ENCODE data around the gene PRF1.

DNA sequence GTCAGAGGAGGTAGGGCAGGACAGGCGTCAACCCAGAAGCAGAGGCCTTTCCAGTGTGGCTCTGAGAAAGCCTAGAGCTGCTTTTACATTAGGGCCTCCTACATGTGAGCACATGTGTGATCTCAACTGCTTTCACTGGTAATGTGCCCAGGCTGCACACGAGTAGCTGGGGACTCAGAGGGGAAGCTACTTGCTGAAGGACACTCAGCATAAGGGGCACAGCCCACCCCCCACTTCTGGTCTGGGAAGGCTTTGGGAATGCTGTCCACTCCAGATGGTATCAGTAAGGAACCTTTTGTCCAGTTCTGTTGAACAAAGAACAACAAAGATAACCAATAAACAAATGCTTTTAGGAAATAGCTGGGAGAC is 18.9 kb downstream of the PRF1 start:
- TF ChIP-seq, protein P1, sequence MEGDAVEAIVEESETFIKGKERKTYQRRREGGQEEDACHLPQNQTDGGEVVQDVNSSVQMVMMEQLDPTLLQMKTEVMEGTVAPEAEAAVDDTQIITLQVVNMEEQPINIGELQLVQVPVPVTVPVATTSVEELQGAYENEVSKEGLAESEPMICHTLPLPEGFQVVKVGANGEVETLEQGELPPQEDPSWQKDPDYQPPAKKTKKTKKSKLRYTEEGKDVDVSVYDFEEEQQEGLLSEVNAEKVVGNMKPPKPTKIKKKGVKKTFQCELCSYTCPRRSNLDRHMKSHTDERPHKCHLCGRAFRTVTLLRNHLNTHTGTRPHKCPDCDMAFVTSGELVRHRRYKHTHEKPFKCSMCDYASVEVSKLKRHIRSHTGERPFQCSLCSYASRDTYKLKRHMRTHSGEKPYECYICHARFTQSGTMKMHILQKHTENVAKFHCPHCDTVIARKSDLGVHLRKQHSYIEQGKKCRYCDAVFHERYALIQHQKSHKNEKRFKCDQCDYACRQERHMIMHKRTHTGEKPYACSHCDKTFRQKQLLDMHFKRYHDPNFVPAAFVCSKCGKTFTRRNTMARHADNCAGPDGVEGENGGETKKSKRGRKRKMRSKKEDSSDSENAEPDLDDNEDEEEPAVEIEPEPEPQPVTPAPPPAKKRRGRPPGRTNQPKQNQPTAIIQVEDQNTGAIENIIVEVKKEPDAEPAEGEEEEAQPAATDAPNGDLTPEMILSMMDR (IDR thresholded peaks at IDR 0.05 in 8 of 11, conservative IDR thresholded peaks at IDR 0.05 in 3 of 11), result no peak
- TF ChIP-seq POLR2A (IDR thresholded peaks at IDR 0.05) (no peak), POLR2AphosphoS5 (IDR thresholded peaks at IDR 0.05) (no peak)

All from spleen (tissue), 7 donors.